KBM-7 (cell line): ENCODE data around the gene TM7SF3.

Source experiments
- DNase-seq: peaks from one replicate; pipeline ENCODE4 v3.0.0-alpha.2; 2015
- in situ Hi-C: fragments of 300-500 bp; cut with MboI; formaldehyde crosslinking; loops from 2 replicates; pipeline ENCODE4 v1.14.3; 2020; ENCODE audit warnings: low sequenced_read_pairs, low pct_unique_long_range_greater_than_20kb, mixed read lengths

TM7SF3 gene

GRCh38 chr12:26937863-26938700 is 76.1 kb downstream of the TM7SF3 start, which contains the start of the genes FGFR1OP2 and INTS13:
Gene FGFR1OP2, plus strand, starts transcription at chr12:26938470. Its CDS starts 15,689 bp downstream, at chr12:26954159.
Gene INTS13, minus strand, starts transcription at chr12:26937981. Its CDS starts 1,178 bp downstream, at chr12:26936803.
- DNase-seq: peak; percentile 99
- in situ Hi-C loops: no loop called here

GRCh38 chr12:26937443-26937862 is 76.7 kb downstream of the TM7SF3 start:
- no peak for DNase-seq
- in situ Hi-C loops: no loop called here

DNA sequence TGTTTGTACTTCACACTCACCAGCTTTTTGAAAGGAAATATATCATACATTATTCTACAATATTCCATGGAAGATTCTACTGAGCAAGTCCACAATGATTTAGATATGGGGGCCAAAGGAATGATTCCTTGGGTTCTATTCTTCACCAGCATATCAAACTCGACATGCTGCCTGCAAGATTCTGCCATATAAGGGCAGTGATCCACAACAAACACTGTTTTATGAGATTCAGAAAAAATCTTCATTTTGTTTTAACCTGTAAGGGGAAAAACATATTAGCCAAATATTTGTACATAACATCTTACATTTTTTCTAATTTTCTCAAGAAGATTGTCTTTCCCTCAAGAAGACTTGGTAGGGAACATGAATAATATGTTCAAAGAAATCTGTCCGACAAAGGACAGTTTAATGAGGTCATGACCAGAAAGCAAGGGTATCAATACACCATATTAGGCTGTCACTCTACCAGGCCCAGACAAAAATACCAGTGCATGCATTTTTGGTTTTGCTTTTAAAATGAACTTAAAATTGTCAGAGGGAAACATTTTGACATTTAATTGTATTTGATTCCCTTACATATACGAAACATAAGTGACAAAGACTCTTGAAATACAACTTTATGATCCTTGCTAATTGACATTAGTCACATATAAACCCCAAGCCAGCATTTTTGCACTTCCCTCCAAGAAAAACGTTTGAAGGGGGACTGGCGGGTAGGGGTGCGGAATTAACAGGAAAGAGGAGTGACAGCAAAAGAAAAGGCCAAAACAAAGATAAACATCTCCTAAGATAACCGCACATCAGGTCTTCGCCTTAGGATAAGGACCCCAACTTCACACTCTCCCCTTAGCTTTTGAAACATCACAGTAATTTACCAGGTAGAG is 77.4 kb downstream of the TM7SF3 start:
- in situ Hi-C loops: no loop called here
- DNase-seq: peak; percentile 58

DNA sequence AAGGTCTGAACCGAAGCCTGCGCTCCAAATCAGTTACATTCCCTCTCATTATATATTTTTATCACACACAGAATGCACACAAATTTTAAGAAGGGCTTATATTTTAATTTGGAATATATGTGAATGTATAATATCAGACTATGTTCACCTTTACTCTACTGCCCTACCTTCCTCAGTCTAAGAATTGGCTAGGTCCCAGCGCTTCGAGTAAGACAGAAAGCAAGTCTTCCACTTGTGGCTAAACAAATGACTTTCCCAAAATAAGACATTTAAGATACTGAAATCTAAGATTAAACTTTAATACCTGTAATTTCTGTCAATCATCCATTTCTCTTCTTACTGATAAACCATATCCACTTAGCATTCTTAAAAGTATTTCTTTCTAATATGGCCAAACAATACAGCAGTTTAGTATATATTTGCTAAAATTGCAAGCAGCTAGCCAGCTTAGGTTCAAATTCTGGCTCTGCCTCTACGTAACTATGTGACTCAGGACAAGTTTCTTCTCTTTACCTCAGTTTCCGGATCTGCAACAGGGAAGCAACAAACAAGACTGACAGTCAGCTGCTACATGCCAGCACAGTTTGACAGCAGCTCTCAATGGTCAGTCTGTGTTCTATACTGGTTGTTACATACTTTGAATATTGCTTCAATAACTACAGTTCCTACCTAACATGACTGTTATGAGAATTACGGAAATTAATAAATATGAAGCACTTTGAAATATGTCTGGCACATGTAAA is 78.4 kb downstream of the TM7SF3 start:
- in situ Hi-C loops: no loop called here
- DNase-seq: no peak

- DNase-seq: no peak
- in situ Hi-C loops: no loop called here
These were observed 84.6 kb downstream of the TM7SF3 start for GRCh38 chr12:26929590-26929989.

DNA sequence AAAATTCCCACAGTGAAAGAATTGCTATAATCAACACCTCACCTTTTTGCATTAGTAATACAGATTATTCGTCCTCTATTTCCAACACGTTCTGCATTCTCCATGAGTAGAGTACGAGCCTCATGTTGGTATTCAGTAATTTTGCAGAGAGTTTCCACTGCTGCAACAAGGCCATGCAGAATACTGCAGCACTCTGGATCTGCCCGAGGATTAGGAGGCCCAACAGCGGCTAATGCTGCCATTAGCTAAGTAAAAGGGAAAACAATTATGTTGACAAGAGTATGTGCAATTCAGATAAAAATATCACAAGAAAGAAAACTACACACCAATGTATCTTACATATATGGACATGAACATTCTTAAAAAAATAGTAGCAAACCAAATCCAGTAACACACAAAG is 85.5 kb downstream of the TM7SF3 start:
- DNase-seq: no peak
- in situ Hi-C loops: no loop called here
